ENCODE measurements around the gene CEP41.

Gene CEP41

DNA sequence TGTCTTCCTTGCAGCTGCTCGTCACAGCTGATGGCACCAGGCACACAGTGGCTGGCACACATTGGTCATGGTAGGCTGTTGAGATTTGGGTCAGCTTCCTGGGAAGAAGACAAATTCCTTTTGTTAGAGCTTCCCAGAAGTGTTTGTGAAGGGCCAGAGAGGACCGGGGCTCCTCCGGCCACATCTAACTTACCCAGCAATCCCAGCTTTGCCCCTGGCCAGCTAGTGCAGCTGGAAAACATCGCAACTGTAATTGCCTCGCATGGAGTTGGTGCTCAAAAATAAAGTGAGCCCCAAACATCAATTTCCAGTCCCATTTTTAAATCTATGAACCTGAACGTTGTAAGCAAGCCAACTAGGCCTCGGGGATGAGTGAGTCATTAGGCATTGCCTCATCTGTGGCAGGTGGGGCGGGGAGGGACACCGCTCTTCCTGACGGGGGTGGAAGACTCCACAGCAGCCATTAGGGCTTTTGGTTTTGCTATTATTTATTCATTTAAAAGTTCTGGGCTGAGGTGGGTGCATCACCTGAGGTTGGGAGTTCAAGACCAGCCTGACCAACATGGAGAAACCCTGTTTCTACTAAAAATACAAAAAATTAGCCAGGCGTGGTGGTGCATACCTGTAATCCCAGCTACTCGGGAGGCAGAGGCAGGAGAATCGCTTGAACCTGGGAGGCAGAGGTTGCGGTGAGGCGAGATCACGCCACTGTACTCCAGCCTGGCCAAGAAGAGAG is 83.8 kb downstream of the CEP41 start:
- in situ Hi-C loops (cut with MboI; ENCODE audit: low sequenced_read_pairs) = no loop called here

DNA sequence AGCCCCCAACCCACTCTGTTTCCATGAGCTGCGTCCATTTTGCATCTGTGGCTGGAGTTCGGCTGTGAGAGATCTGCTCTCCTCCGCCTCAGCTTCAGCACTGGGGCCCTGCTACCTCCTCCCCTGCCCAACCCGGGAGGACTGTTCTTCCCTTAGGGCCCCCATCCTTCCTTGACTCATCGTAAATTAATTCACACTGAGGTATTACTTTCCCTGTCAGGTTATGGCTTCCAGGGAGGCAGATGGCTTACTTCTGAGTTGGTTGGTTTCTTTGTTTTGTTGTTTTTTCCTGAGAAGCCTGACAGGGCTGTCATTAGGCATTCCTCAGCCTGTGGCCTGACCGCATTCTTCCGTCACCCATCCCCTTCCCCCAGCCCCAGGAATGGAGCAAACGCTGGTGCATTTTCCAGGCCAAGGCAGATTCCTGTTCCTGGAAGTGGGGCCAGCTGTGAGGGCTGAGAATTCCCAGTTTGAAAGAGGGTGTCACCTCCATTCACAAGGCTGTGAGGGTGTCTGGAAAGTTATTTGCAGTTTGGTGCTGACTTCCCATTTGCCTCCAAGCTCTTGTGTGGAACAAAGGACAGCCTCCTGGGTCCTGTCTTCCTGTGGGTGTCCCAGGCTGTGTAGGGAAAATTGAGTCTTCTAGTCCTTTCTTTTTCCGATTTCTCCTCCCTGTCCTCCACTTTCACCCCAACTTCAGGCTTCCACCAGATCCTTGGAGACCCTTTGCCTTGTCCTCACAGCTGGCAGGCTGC is 84.5 kb downstream of the CEP41 start:
- in situ Hi-C loops (cut with MboI; ENCODE audit: low sequenced_read_pairs) = no loop called here

DNA sequence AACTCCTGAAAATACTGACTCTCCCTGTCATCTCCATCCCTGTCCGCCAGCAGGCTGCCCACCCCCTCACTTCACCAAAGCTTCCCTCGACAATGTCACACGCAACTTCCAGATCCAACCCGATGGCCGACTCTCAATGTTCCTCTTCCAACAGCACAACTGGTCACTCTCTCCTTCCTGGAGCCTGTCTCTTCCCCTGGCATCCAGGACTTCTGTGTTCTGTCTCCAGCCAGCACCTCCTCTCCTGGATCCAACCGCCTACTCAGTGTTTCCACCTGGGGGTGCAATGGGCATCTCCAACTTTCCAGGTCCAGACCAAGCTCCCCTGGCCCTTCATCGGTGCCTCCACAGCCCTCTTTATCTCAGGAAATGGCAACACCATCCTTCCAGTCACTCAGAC is 87.6 kb downstream of the CEP41 start:
- in situ Hi-C loops (cut with MboI; ENCODE audit: low sequenced_read_pairs) = no loop called here

DNA sequence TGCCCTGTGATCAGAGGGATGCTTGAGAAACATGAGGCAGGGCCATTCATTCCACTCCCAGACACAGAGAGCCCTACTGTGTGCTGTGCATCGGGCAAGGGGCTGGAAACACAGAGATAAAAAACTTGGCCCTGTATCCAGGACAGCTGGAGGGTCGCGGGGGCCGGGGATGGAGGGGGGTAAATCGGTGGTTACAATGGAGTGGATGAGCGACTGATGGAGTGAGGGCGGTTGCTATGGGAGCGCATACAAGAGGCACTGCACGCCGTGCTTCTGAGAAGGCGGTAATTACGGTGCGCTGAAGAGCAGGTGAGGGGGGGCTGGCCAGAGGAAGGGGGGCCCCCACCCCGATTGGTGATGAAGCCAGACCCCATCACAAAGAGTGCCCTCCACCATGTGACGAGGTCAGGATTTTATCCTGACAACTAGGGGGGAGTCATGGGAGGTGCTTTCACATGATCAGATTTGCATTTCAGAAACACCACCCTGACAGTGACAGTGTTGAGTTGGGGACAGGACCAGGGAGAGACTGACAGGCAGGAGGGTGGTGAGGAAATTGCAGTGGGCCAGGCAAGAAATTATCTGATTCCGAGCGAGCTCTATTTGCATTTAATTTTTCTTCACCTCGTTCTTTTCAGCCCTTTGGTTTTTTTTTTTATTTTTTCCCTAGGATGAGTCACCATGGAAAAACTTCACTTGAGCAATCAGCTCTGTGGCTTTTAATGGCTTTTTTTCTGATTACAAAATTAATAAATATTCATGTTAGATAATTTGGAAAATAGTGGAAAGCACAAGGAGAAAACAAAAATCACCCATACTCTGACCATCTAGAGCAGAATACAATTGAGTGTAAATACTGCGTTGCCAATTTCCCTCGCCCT is 88.4 kb downstream of the CEP41 start:
- in situ Hi-C loops (cut with MboI; ENCODE audit: low sequenced_read_pairs) = no loop called here

DNA sequence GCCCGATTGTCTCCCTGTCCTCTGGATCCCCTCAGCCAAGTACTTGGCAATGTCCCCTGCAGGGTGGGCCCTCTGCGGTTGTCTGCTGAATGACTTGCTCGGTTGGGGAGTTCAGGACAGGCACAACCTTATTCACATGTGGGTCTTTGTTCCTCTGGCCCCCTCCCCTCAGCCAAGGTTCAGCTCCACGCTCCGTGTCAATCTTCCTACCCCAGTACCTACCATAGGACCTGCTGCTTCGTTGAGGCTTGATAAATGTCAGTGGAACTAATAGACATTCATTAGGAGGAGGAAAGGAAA is 89.1 kb downstream of the CEP41 start:
- in situ Hi-C loops (cut with MboI; ENCODE audit: low sequenced_read_pairs) = no loop called here

DNA sequence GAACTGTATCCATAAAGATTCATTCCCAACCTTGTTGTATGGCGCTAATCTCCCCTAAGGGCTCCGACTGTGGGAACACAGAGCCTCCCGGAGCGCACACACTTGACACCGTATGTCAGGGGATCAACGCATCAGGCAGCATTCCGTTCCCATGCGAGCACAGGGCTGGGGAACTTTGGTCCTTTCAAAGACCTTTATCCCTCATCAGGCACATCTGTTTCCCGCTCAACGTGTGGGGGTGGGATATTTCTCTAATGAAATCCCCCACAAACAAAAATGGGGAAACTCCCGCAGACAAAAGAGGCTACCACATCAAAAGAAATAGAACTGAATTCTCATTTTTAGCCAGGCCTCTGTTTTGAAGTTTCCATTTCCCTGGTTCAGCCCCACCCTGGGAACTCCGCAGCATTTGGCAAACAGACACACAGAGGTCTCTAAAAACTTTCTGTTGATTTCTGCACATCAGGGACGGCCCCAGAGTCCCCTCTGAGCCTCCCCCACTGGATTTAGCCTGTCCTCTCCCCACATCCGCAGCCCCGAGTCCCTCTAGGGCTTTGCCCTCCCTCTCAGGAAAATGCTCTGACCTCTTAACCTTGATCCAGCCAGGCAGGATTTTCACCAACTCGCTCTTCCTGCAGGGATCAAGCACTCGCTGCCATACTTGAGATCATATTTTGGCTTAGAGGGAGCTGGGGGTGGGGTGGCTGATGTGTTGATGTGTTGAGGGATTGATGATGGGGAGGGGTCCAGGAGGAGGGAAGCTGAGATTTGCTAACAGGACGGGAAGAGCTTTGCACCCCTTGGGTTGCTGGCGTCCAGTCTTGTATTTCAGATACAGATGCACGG is 89.6 kb downstream of the CEP41 start:
- in situ Hi-C loops (cut with MboI; ENCODE audit: low sequenced_read_pairs) = no loop called here

DNA sequence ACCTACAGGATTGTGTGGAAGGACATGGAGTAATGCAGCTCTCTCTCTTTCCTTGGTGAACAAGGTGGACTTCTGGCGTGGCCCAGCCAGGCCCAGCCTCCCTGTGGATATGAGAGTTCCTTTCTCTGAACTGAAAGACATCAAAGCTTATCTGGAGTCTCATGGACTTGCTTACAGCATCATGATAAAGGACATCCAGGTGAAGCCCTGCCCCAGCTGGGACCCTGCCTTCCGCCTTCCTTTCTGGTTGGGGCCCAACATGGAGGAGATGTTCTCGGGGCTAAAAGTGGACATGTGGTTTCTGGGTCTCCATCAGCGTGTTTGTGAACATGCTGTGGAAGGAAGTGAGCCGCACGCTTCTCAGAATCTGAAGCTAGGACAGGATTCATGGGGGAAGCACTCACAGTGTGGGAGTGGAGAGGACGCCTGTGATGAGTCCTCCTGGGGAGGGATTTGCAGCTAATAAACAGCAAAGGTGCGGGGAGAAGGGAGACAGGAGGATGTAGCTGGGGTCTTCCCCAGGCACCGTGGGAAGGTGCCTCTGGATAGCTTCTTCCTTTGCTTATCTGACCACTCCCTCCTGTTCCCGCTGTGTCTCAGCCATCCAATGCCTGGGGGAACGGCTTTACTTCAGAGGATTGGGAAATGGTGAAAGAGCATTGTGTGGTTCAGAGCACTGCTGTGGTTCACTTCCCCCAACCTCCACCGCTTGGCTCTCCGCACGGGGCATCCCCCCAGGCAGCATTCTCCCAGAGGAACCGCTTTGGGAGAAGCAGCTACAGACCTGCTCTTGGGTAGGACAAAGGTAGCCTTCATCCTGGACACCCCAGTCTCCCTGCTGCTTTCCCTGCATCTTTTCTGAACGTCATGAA is 90.7 kb downstream of the CEP41 start:
- in situ Hi-C loops (cut with MboI; ENCODE audit: low sequenced_read_pairs) = no loop called here

DNA sequence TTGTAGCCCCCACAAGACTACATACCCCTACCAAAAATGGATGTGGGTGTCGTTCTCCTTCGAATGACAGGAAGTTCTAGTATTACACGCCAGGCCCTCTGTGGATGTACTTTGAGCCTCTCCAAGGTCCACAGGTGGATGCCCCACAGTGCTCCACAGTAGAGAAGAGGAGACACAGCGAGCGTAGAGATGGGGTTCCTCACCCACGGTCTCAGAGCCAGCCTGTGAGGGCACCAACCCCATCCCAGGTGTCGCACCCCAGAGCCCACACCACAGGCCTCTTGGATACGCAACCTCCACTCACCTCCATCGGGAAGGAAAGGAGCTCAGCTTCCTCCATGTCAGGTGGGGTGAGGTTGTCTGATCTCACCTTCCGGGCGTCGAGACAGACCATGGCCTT is 93.9 kb downstream of the CEP41 start:
- in situ Hi-C loops (cut with MboI; ENCODE audit: low sequenced_read_pairs) = no loop called here

DNA sequence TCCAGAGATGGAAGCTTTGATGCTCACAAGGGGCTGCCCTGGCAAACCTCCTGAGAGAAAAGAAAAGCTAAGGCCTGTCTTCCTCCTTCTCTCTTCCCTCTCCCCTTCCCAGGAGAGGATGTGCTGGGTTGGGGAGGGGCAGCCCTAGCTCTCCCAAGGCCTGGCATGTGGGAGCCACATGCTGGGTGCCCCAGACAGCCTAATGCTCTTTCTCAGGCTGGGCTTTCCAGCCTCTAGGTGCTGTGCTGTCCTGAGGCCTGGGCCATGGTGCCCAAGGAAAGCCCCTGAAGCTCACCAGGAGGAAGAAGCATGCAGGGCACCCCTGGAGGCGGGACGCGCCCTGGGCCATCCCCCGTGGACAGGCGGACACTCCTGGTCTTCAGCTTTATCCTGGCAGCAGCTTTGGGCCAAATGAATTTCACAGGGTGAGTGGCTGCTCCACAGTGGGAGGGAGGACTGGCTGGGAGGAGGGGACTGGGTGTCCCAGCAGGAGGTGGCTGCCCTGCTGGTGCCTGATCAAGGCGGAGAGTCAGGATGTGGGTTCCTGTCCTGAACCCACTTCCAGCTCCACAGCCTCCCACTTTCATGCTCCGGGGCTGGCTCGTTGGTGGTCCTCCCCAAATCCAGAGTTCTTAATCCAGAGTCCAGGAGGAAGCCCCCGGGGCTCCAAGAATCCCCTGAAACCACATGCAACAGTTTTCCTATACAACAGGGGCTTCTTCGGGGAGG is 94.5 kb downstream of the CEP41 start:
- in situ Hi-C loops (cut with MboI; ENCODE audit: low sequenced_read_pairs) = no loop called here

DNA sequence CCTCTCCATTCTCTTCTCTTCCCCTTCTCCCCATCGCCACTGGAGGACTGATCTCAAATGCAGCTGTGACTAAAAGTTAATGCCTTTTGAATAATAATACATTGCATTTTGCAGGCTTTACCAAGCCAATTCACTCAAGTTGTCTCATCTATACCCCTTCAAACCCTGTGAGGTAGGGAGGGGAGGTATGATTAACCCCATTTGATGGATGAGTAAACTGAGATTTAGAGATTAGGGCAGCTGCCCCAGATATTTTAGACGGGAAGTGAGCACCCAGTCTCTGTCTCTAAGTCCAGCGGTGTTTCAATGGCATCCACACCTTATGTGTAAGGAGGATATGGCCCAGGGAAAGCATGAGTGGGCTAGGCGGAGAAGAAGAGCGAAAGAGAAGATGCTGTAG is 95.1 kb downstream of the CEP41 start:
- in situ Hi-C loops (cut with MboI; ENCODE audit: low sequenced_read_pairs) = no loop called here

DNA sequence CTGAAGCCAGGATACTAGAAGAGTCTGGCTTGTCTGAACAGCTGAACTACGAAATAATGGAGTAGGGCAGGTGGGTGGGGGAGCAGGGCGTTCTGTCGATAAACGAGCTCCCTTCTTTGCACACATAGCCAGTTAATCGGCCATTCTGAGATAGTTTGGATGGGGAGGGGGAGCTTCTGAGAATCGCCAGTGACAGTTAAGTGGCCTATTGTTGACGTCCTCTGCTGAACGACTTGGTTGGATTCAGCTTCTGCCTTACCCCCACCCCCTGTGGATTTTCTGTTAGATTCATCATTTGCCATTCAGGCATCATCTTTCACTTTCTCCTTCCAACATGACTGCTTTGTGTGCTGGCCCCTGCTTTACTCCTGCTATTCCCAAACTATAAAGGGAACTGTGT is 95.7 kb downstream of the CEP41 start:
- in situ Hi-C loops (cut with MboI; ENCODE audit: low sequenced_read_pairs) = no loop called here

DNA sequence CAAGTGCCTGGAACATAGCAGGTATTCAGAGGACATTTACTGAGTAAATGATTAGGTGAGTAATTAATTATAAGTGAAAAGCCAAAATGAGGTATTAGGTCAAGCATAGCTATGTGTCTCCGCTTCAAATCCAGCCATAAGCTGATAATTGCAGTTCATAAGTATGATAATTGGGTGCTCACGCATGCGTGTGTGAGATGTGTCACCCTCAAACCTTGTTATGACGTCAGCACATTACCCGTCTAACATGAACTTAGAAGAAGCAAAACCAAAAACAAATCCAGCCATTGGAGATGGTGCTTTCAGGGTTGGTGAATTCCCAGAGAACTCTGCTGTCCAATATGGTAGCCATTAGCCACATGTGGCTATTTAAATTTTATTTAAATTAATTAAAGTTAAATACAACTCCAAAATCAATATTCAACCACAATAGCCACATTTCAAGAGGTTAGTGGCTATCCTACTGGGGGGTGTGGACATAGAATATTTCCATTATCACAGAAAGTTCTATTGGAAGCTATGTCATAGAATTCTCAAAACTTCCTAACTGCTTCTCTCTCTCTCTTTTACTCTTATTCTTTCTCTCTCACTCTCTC is 96.4 kb downstream of the CEP41 start, which contains the start of gene CPA5:
CPA5 (plus strand) TSS at position 546 of the 596 bp plus-strand sequence. CDS start 1,670 bp downstream, outside the sequence.
- in situ Hi-C loops (cut with MboI; ENCODE audit: low sequenced_read_pairs) = no loop called here
